Prostate gland (tissue), 2 donors: ENCODE results near the gene LIPE.

Experiments
- POLR2A ChIP-seq: fragments of 450-650 bp; IDR thresholded peaks from one replicate; pipeline ENCODE4 v1.6.1; 2016; ENCODE audit warnings: antibody characterized with exemption, mild to moderate bottlenecking
- POLR2AphosphoS5 ChIP-seq: sonication (generic); formaldehyde crosslinking; IDR thresholded peaks from one replicate; pipeline ENCODE4 v1.6.1; 2017; ENCODE audit warnings: antibody characterized with exemption
- TF ChIP-seq, protein P1 (sequence below), 4 experiments: fragments of 200-600 bp in 2 of 4; fragments of 450-650 bp in 2 of 4; sonication (generic) in 2 of 4; IDR thresholded peaks; 1 replicate in 3 of 4; 2 replicates in 1 of 4; pipeline ENCODE4 v1.5.1; 2016 to 2019; ENCODE audit warnings: antibody characterized with exemption in 4 of 4, mild to moderate bottlenecking in 2 of 4, moderate library complexity in 2 of 4

- TF ChIP-seq, protein P1, sequence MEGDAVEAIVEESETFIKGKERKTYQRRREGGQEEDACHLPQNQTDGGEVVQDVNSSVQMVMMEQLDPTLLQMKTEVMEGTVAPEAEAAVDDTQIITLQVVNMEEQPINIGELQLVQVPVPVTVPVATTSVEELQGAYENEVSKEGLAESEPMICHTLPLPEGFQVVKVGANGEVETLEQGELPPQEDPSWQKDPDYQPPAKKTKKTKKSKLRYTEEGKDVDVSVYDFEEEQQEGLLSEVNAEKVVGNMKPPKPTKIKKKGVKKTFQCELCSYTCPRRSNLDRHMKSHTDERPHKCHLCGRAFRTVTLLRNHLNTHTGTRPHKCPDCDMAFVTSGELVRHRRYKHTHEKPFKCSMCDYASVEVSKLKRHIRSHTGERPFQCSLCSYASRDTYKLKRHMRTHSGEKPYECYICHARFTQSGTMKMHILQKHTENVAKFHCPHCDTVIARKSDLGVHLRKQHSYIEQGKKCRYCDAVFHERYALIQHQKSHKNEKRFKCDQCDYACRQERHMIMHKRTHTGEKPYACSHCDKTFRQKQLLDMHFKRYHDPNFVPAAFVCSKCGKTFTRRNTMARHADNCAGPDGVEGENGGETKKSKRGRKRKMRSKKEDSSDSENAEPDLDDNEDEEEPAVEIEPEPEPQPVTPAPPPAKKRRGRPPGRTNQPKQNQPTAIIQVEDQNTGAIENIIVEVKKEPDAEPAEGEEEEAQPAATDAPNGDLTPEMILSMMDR (IDR thresholded peaks at IDR 0.05), result no peak
- TF ChIP-seq POLR2A (no peak), POLR2AphosphoS5 (no peak)
These were observed 70.5 kb downstream of the LIPE start for GRCh38 chr19:42356686-42357085.
